ENCODE results near the gene CPT1A. TPM values are rescaled to one million over a fixed set of nuclear protein-coding genes. Genes with fewer than 3 reads are reported as not detected.

Gene CPT1A
- total RNA-seq, 1 donor from 2014 or later: 37.6 TPM

- intact Hi-C loops (cut with DNase I): no loop called here
- no peak for DNase-seq (ENCODE audit: low spot score)
Observed at GRCh38 chr11:68770781-68771180, 70.9 kb downstream of the CPT1A start.

- intact Hi-C loops (cut with DNase I): no loop called here
Observed at GRCh38 chr11:68767672-68768071, 74.0 kb downstream of the CPT1A start.

GRCh38 chr11:68766786-68767185 is 74.9 kb downstream of the CPT1A start:
- intact Hi-C loops (cut with DNase I): no loop called here
- no peak for DNase-seq (ENCODE audit: low spot score)

More at GRCh38 chr11:68767672-68768071, 74.0 kb downstream of the CPT1A start:
- no peak for DNase-seq (ENCODE audit: low spot score)

GRCh38 chr11:68764746-68765145 is 77.0 kb downstream of the CPT1A start:
- DNase-seq (ENCODE audit: low spot score): no peak
- intact Hi-C loops (cut with DNase I): no loop called here

GRCh38 chr11:68763926-68764657 is 77.6 kb downstream of the CPT1A start:
- intact Hi-C loops (cut with DNase I): no loop called here
- no peak for DNase-seq (ENCODE audit: low spot score)

GRCh38 chr11:68763181-68763721 is 78.5 kb downstream of the CPT1A start:
- no peak for DNase-seq (ENCODE audit: low spot score)
- intact Hi-C loops (cut with DNase I): no loop called here

- intact Hi-C loops (cut with DNase I): no loop called here
- DNase-seq (ENCODE audit: low spot score): no peak
Observed at GRCh38 chr11:68762481-68762880, 79.2 kb downstream of the CPT1A start.

GRCh38 chr11:68761801-68762200 is 79.9 kb downstream of the CPT1A start:
- intact Hi-C loops (cut with DNase I): no loop called here
- no peak for DNase-seq (ENCODE audit: low spot score)

- no peak for DNase-seq (ENCODE audit: low spot score)
- intact Hi-C loops (cut with DNase I): no loop called here
Observed at GRCh38 chr11:68759991-68760390, 81.7 kb downstream of the CPT1A start.

- intact Hi-C loops (cut with DNase I): no loop called here
- no peak for DNase-seq (ENCODE audit: low spot score)
Observed at GRCh38 chr11:68757711-68758110, 84.0 kb downstream of the CPT1A start.

GRCh38 chr11:68756171-68756766 is 85.4 kb downstream of the CPT1A start:
- DNase-seq (ENCODE audit: low spot score): no peak
- intact Hi-C loops (cut with DNase I): no loop called here

GRCh38 chr11:68753300-68753699 is 88.4 kb downstream of the CPT1A start:
- DNase-seq (ENCODE audit: low spot score): no peak
- intact Hi-C loops (cut with DNase I): no loop called here

- peak; percentile 98 for DNase-seq (ENCODE audit: low spot score)
- intact Hi-C loops (cut with DNase I): no loop called here
Observed at GRCh38 chr11:68751331-68751856, 90.3 kb downstream of the CPT1A start, which contains the start of gene TESMIN. TSS of gene TESMIN (minus strand) at chr11:68751520. CDS start at chr11:68750660, 860 bp downstream.

GRCh38 chr11:68751004-68751325 is 90.8 kb downstream of the CPT1A start:
- intact Hi-C loops (cut with DNase I): no loop called here

GRCh38 chr11:68750195-68751003 is 91.3 kb downstream of the CPT1A start:
- intact Hi-C loops (cut with DNase I): no loop called here
- no peak for DNase-seq (ENCODE audit: low spot score)

More at GRCh38 chr11:68751004-68751325, 90.8 kb downstream of the CPT1A start:
- DNase-seq (ENCODE audit: low spot score): no peak

GRCh38 chr11:68749229-68750123 is 92.2 kb downstream of the CPT1A start:
- intact Hi-C loops (cut with DNase I): no loop called here
- no peak for DNase-seq (ENCODE audit: low spot score)

GRCh38 chr11:68748061-68748460 is 93.7 kb downstream of the CPT1A start:
- intact Hi-C loops (cut with DNase I): no loop called here
- no peak for DNase-seq (ENCODE audit: low spot score)

GRCh38 chr11:68743539-68743938 is 98.2 kb downstream of the CPT1A start:
- intact Hi-C loops (cut with DNase I): no loop called here
- no peak for DNase-seq (ENCODE audit: low spot score)

GRCh38 chr11:68741463-68741862 is 100.3 kb downstream of the CPT1A start:
- intact Hi-C loops (cut with DNase I): no loop called here
- DNase-seq (ENCODE audit: low spot score): no peak

All from cardiac septum (tissue), 1 donor.